ENCODE data around the gene CTBP2.

DNA sequence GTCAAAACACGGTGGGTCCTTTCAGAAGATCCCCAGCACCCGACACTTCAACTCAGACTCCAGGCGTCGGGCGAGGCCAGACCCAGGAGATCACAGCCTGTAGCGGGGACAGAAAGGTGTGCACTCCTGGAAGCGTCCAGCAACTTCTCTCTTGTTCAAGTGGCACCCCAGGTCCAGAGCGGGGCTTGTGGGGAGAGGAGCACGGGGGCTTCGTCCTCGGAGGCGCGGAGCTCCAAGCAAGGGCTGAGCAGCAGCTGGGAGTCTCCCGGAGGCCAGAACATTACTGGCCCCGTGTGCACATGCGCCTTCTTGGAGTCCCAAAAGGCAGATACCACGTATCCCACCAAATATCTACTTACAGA, 163.5 kb downstream of the CTBP2 start:
- TF ChIP-seq, protein P1, sequence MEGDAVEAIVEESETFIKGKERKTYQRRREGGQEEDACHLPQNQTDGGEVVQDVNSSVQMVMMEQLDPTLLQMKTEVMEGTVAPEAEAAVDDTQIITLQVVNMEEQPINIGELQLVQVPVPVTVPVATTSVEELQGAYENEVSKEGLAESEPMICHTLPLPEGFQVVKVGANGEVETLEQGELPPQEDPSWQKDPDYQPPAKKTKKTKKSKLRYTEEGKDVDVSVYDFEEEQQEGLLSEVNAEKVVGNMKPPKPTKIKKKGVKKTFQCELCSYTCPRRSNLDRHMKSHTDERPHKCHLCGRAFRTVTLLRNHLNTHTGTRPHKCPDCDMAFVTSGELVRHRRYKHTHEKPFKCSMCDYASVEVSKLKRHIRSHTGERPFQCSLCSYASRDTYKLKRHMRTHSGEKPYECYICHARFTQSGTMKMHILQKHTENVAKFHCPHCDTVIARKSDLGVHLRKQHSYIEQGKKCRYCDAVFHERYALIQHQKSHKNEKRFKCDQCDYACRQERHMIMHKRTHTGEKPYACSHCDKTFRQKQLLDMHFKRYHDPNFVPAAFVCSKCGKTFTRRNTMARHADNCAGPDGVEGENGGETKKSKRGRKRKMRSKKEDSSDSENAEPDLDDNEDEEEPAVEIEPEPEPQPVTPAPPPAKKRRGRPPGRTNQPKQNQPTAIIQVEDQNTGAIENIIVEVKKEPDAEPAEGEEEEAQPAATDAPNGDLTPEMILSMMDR (IDR thresholded peaks at IDR 0.05; ENCODE audit: low read length) = no peak
- no peak for TF ChIP-seq EZH2 (optimal IDR thresholded peaks at IDR 0.05; ENCODE audit: low read depth, low read length)

Data from MM.1S (cell line).